ENCODE measurements around the gene CMC4. TPM values are rescaled to one million over a fixed set of nuclear protein-coding genes. Genes with fewer than 3 reads are reported as not detected.

Gene CMC4
- total and polyA plus RNA-seq, 9 of the 15 experiments (the other 6 are each of a cell fraction or from before 2014, with no cell fraction given) = 3.5 to 16.9 (median 8.2) TPM

GRCh38 chrX:155086202-155086840 lies 15.4 kb upstream of the CMC4 start:
- no peak overlapping the region for H3K9ac ChIP-seq (ENCODE audit: insufficient read depth in 1 of 2, low read depth in 2 of 2, low read length in 2 of 2)
- 0 out of 2 replicates have a peak overlapping the region, but pooled peaks have one; percentile 21 for H3K4me2 ChIP-seq (ENCODE audit: insufficient read depth, low read length)
- POLR2A ChIA-PET = interaction anchor here (1.0 kb wide), 1 partner anchor 10 kb away, joined by 3 read pairs; no protein-coding TSS in a partner anchor
- H3K9me1 ChIP-seq (ENCODE audit: control insufficient read depth, insufficient read depth, low read length) = peaks cover 10% of the 10 kb centered on the region
- no peaks in the 10 kb centered on the region for H3K27me3 ChIP-seq (ENCODE audit: control insufficient read depth in 2 of 2, insufficient read depth in 2 of 2, low read length in 2 of 2)
- in situ Hi-C loops (cut with MboI) = no loop called here
- DNase-seq (ENCODE audit: extremely low read depth in 1 of 4, low spot score in 3 of 4) = peak; percentile 30 to 85 (median 46)
- WGBS (ENCODE audit: insufficient coverage, low coverage, missing lambda C conversion rate) = 49% methylated on average over 9 of the region's 24 CpGs
- CTCF ChIA-PET (ENCODE audit: low intra/inter-chr PET ratio) = interaction anchor here (0.5 kb wide), 1 partner anchor 1368 kb away, joined by 3 read pairs; no protein-coding TSS in a partner anchor
- no peaks in the 10 kb centered on the region for H3K9me3 ChIP-seq (replicated peaks; ENCODE audit: control insufficient read depth, insufficient read depth, low read depth, low read length)
- H2AFZ ChIP-seq (ENCODE audit: low read depth, low read length) = no peak overlapping the region
- no peaks in the 10 kb centered on the region for H4K20me1 ChIP-seq (replicated peaks; ENCODE audit: control insufficient read depth, insufficient read depth, low read length)
- H3K27ac ChIP-seq (ENCODE audit: extremely low read depth, low read depth, low read length) = no peak overlapping the region
- FAIRE-seq = peak; percentile 85
- H3K79me2 ChIP-seq (ENCODE audit: control insufficient read depth, insufficient read depth, low read length) = no peaks in the 10 kb centered on the region
- H3K4me3 ChIP-seq = no peak overlapping the region
- peaks cover 13% of the 10 kb centered on the region in 2 experiments for H3K4me1 ChIP-seq (replicated peaks in 1 of 2; ENCODE audit: control insufficient read depth in 2 of 2, insufficient read depth in 2 of 2, low read length in 2 of 2)
- BruUV-seq (replicated peaks) = no TSS peak
- intact Hi-C loops (cut with micrococcal nuclease) = loop anchor here (2.0 kb wide), 1 partner anchor 106 kb away; no protein-coding TSS in a partner anchor
- ATAC-seq = peak; percentile 97
- H3K36me3 ChIP-seq (ENCODE audit: control insufficient read depth, insufficient read depth, low read length) = peaks cover 56% of the 10 kb centered on the region; the same call in 2 of the 3 replicates
- TF ChIP-seq E2F8 (IDR thresholded peaks at IDR 0.05; ENCODE audit: low read depth, partially characterized antibody) (no peak), RAD21 (CRISPR knock-in tag; conservative IDR thresholded peaks at IDR 0.05 in 1 of 2, IDR thresholded peaks at IDR 0.05 in 1 of 2) (peak in 1 of 2 experiments; percentile 58; a peak in 3 of 4 replicates), RFX1 (IDR thresholded peaks at IDR 0.05) (no peak), PTRF (tag; IDR thresholded peaks at IDR 0.05) (no peak), ZNF707 (CRISPR knock-in tag; conservative IDR thresholded peaks at IDR 0.05) (no peak), ZNF395 (CRISPR knock-in tag; IDR thresholded peaks at IDR 0.05) (no peak), HOXB6 (CRISPR knock-in tag; IDR thresholded peaks at IDR 0.05; ENCODE audit: borderline replicate concordance) (no peak), ZBTB33 (CRISPR knock-in tag; IDR thresholded peaks at IDR 0.05) (peak; percentile 92), PYGO2 (tag; IDR thresholded peaks at IDR 0.05) (no peak), SIN3A (IDR thresholded peaks at IDR 0.05; ENCODE audit: borderline replicate concordance in 2 of 2, control insufficient read depth in 1 of 2, low read depth in 2 of 2, low read length in 2 of 2) (no peak)
